PC-9 (cell line): Measurements from ENCODE around the gene HTRA1. TPM values are rescaled to one million over a fixed set of nuclear protein-coding genes. Genes with fewer than 3 reads are reported as not detected.

Source experiments
- BruUV-seq: library from RNA; stranded (reverse); fragments of 400-500 nt; replicated peaks from 2 replicates; lab custom pipeline; 2021; lab: Mats Ljungman, UMichigan
- CTCF ChIA-PET: fragments of 300-600 bp; sonication (Branson Sonifier 250); formaldehyde crosslinking; loops from one replicate; lab custom pipeline; 2022; ENCODE audit warnings: antibody characterized with exemption; lab: Charles Lee
- POLR2A ChIA-PET: fragments of 300-600 bp; sonication (Branson Sonifier 250); formaldehyde crosslinking; loops from one replicate; lab custom pipeline; 2022; ENCODE audit warnings: antibody characterized with exemption; ENCODE audit not compliant: unreplicated experiment; lab: Charles Lee
- DNase-seq, 2 experiments: peaks; one replicate each; pipeline versions ENCODE4 v3.0.0 to v3.0.0-alpha.2; 2015 to 2022; ENCODE audit warnings: mixed read lengths in 1 of 2
- H2AFZ ChIP-seq: fragments of 200-600 bp; sonication (generic); 2 replicates; pipeline ENCODE4 v1.8.1; 2017; ENCODE audit warnings: antibody characterized with exemption
- H3F3A ChIP-seq: fragments of 200-600 bp; sonication (generic); 2 replicates; pipeline ENCODE4 v1.8.1; 2017; ENCODE audit warnings: antibody characterized with exemption, mild to moderate bottlenecking, low read depth; ENCODE audit not compliant: insufficient read depth
- H3K27ac ChIP-seq: fragments of 200-600 bp; sonication (generic); 2 replicates; pipeline ENCODE4 v1.6.1; 2016; ENCODE audit warnings: mixed run types
- H3K27me3 ChIP-seq: fragments of 200-600 bp; sonication (generic); 2 replicates; pipeline ENCODE4 v1.6.1; 2016; ENCODE audit warnings: low read depth, mixed run types; ENCODE audit not compliant: insufficient read depth
- H3K36me3 ChIP-seq: fragments of 200-600 bp; sonication (generic); 2 replicates; pipeline ENCODE4 v1.6.1; 2016; ENCODE audit warnings: low read depth, mixed run types
- H3K4me1 ChIP-seq: fragments of 200-600 bp; sonication (generic); replicated peaks from 2 replicates; pipeline ENCODE4 v1.6.1; 2016; ENCODE audit warnings: mixed run types; ENCODE audit not compliant: insufficient read depth
- H3K4me2 ChIP-seq: fragments of 200-600 bp; sonication (generic); 2 replicates; pipeline ENCODE4 v1.6.1; 2017; ENCODE audit warnings: mixed run types
- H3K4me3 ChIP-seq: fragments of 200-600 bp; sonication (generic); 2 replicates; pipeline ENCODE4 v1.6.1; 2016; ENCODE audit warnings: mixed run types
- H3K79me2 ChIP-seq: fragments of 200-600 bp; sonication (generic); 2 replicates; pipeline ENCODE4 v1.6.1; 2017; ENCODE audit warnings: low read depth, mixed run types
- H3K9me2 ChIP-seq: fragments of 200-600 bp; sonication (generic); 2 replicates; pipeline ENCODE4 v1.8.1; 2017; ENCODE audit warnings: mild to moderate bottlenecking; ENCODE audit not compliant: insufficient read depth
- H3K9me3 ChIP-seq: fragments of 200-600 bp; sonication (generic); 2 replicates; pipeline ENCODE4 v1.8.1; 2016; ENCODE audit warnings: low read depth; ENCODE audit not compliant: insufficient read depth
- H4K20me1 ChIP-seq: fragments of 200-600 bp; sonication (generic); 2 replicates; pipeline ENCODE4 v1.8.1; 2017; ENCODE audit not compliant: insufficient read depth
- CTCF ChIP-seq: fragments of 200-600 bp; sonication (generic); conservative IDR thresholded peaks from 2 replicates; pipeline ENCODE4 v1.6.1; 2017; ENCODE audit warnings: mixed run types, antibody characterized with exemption, mild to moderate bottlenecking, moderate library complexity
- EZH2 ChIP-seq: fragments of 200-600 bp; sonication (generic); IDR thresholded peaks from 2 replicates; pipeline ENCODE4 v1.8.0; 2017; ENCODE audit warnings: antibody characterized with exemption, low read depth
- intact Hi-C: fragments of 100-400 bp; cut with micrococcal nuclease; formaldehyde crosslinking; loops from one replicate; pipeline ENCODE4 v1.10.0; 2022; ENCODE audit not compliant: unreplicated experiment
- total RNA-seq: library from RNA; stranded (reverse); gene quantifications from 2 replicates; pipeline ENCODE4 v1.2.3, GENCODE V29; 2021

The HTRA1 gene
- total RNA-seq, 1 experiment from 2014 or later, result 18.0 TPM

- no peak overlapping the region for H3K4me3 ChIP-seq
- ChIA-PET CTCF (no interaction called here), POLR2A (no interaction called here)
- no peaks in the 10 kb centered on the region for H3K79me2 ChIP-seq
- no peak overlapping the region for H3K27ac ChIP-seq
- intact Hi-C loops, result no loop called here
- no peak overlapping the region for H3K4me2 ChIP-seq
- DNase-seq, result no peak
- no peaks in the 10 kb centered on the region for H3K9me2 ChIP-seq
- BruUV-seq, result no TSS peak
- H3K27me3 ChIP-seq, result no peaks in the 10 kb centered on the region
- no peaks in the 10 kb centered on the region for H4K20me1 ChIP-seq
- no peaks in the 10 kb centered on the region for H3K4me1 ChIP-seq
- H3K9me3 ChIP-seq, result no peaks in the 10 kb centered on the region
- TF ChIP-seq CTCF (no peak), EZH2 (no peak)
- no peak overlapping the region for H2AFZ ChIP-seq
- no peaks in the 10 kb centered on the region for H3K36me3 ChIP-seq
- H3F3A ChIP-seq, result no peaks in the 10 kb centered on the region
These were observed 46.7 kb downstream of the HTRA1 start for GRCh38 chr10:122508021-122508420.

GRCh38 chr10:122509323-122509722 is 48.0 kb downstream of the HTRA1 start:
- H3K4me1 ChIP-seq, result no peaks in the 10 kb centered on the region
- H3K27ac ChIP-seq, result no peak overlapping the region
- intact Hi-C loops, result no loop called here
- no peak for DNase-seq
- no peaks in the 10 kb centered on the region for H3K36me3 ChIP-seq
- H2AFZ ChIP-seq, result no peak overlapping the region
- H3K4me3 ChIP-seq, result no peak overlapping the region
- H3K9me2 ChIP-seq, result no peaks in the 10 kb centered on the region
- H3K27me3 ChIP-seq, result no peaks in the 10 kb centered on the region
- H4K20me1 ChIP-seq, result no peaks in the 10 kb centered on the region
- ChIA-PET POLR2A (no interaction called here), CTCF (no interaction called here)
- H3K79me2 ChIP-seq, result no peaks in the 10 kb centered on the region
- no peak overlapping the region for H3K4me2 ChIP-seq
- TF ChIP-seq CTCF (no peak), EZH2 (no peak)
- no TSS peak for BruUV-seq
- no peaks in the 10 kb centered on the region for H3K9me3 ChIP-seq
- H3F3A ChIP-seq, result no peaks in the 10 kb centered on the region

- Histone ChIP-seq H3K79me2 (no peaks in the 10 kb centered on the region), H3K9me3 (no peaks in the 10 kb centered on the region), H3K4me3 (no peak overlapping the region), H3F3A (no peaks in the 10 kb centered on the region), H3K4me2 (no peak overlapping the region), H3K4me1 (no peaks in the 10 kb centered on the region), H3K27ac (no peak overlapping the region), H3K36me3 (no peaks in the 10 kb centered on the region), H4K20me1 (no peaks in the 10 kb centered on the region), H3K27me3 (no peaks in the 10 kb centered on the region), H2AFZ (no peak overlapping the region), H3K9me2 (no peaks in the 10 kb centered on the region)
- CTCF ChIA-PET, result no interaction called here
- intact Hi-C loops, result no loop called here
- TF ChIP-seq EZH2 (no peak), CTCF (no peak)
- DNase-seq, result no peak
- no TSS peak for BruUV-seq
- POLR2A ChIA-PET, result interaction anchor here (0.6 kb wide), 1 partner anchor 496 kb away, joined by 3 read pairs; no protein-coding TSS in a partner anchor
These were observed 49.0 kb downstream of the HTRA1 start for GRCh38 chr10:122510326-122510725.
